Measurements from ENCODE around the gene TRAPPC10.
A peak's percentile ranks its signal among the peaks of the same experiment; 100 is the strongest.

TRAPPC10 gene

GRCh38 chr21:44038063-44038462 lies 26.0 kb downstream of the TRAPPC10 start:
- DNase-seq = no peak

- DNase-seq = no peak
Observed at GRCh38 chr21:44039828-44040227, 27.7 kb downstream of the TRAPPC10 start.

- no peak for DNase-seq
Observed at GRCh38 chr21:44043613-44044012, 31.5 kb downstream of the TRAPPC10 start.

GRCh38 chr21:44046734-44047133 lies 34.6 kb downstream of the TRAPPC10 start:
- DNase-seq = no peak

GRCh38 chr21:44047996-44048560 lies 36.0 kb downstream of the TRAPPC10 start:
- DNase-seq = no peak

- DNase-seq = no peak
Observed at GRCh38 chr21:44049182-44049581, 37.1 kb downstream of the TRAPPC10 start.

- no peak for DNase-seq
Observed at GRCh38 chr21:44049606-44050005, 37.5 kb downstream of the TRAPPC10 start.

- DNase-seq = no peak
Observed at GRCh38 chr21:44050276-44050675, 38.2 kb downstream of the TRAPPC10 start.

- no peak for DNase-seq
Observed at GRCh38 chr21:44051462-44051941, 39.4 kb downstream of the TRAPPC10 start.

- DNase-seq = peak; percentile 34
Observed at GRCh38 chr21:44052071-44052829, 40.1 kb downstream of the TRAPPC10 start.

- no peak for DNase-seq
Observed at GRCh38 chr21:44052830-44053226, 40.7 kb downstream of the TRAPPC10 start.

GRCh38 chr21:44053567-44053966 lies 41.5 kb downstream of the TRAPPC10 start:
- no peak for DNase-seq

- DNase-seq = no peak
Observed at GRCh38 chr21:44054710-44055109, 42.6 kb downstream of the TRAPPC10 start.

- no peak for DNase-seq
Observed at GRCh38 chr21:44057055-44057454, 44.9 kb downstream of the TRAPPC10 start.

GRCh38 chr21:44057960-44058651 lies 46.0 kb downstream of the TRAPPC10 start:
- no peak for DNase-seq

GRCh38 chr21:44058652-44058964 lies 46.5 kb downstream of the TRAPPC10 start:
- no peak for DNase-seq

GRCh38 chr21:44058981-44059380 lies 46.9 kb downstream of the TRAPPC10 start:
- DNase-seq = no peak

GRCh38 chr21:44059710-44060109 lies 47.6 kb downstream of the TRAPPC10 start:
- no peak for DNase-seq

GRCh38 chr21:44062380-44062779 lies 50.3 kb downstream of the TRAPPC10 start:
- no peak for DNase-seq

GRCh38 chr21:44063151-44063912 lies 51.2 kb downstream of the TRAPPC10 start:
- DNase-seq = no peak

- no peak for DNase-seq
Observed at GRCh38 chr21:44064852-44065403, 52.8 kb downstream of the TRAPPC10 start.

GRCh38 chr21:44065428-44065827 lies 53.3 kb downstream of the TRAPPC10 start:
- DNase-seq = no peak

- DNase-seq = no peak
Observed at GRCh38 chr21:44066116-44066515, 54.0 kb downstream of the TRAPPC10 start.

Measured in DMS153 (cell line).